Inferior parietal cortex (tissue), 1 donor: ENCODE results near the gene ADAT2.

Source experiments
- DNase-seq: peaks from one replicate; pipeline ENCODE4 v3.0.0-alpha.2; 2016; ENCODE audit errors: extremely low spot score

ADAT2 gene

GRCh38 chr6:143397227-143398222 lies 53.0 kb downstream of the ADAT2 start:
- DNase-seq = peak; percentile 7

DNA sequence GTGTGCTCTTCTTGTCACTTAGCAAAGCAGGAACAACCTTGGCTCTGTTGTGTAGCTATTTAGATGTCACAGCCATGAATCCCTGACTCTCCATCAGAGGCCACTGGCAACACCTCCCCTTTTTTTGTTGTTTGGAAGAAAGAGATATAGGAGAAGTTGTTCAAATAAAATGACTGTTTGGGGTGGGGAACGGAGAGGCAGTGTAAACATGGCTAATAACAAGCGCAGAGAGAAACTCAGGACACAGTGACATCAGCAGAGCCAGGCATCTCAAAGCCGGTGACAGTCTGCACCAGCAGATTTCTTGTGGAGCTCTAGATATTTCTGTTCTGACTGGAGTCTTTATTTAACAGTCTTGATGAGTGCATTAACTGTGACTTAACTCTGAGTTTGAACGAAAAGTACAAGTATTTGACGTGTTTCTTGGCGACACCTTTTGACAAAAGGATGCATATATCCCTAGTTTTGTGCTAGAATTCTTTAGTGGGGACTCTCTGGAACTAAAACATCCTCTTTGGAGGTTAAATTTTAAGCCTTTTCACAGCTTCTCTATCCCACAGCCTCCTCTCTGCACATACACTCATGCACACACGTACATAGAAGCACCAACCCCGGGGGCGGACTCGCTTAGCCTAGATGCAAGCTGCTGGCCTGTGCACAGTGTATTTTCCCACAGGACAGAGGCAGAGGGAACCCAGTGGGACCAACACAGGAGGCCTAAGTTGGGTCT lies 53.8 kb downstream of the ADAT2 start:
- DNase-seq = peak; percentile 44

- DNase-seq = no peak
Measured at GRCh38 chr6:143395699-143396098, 54.8 kb downstream of the ADAT2 start.

DNA sequence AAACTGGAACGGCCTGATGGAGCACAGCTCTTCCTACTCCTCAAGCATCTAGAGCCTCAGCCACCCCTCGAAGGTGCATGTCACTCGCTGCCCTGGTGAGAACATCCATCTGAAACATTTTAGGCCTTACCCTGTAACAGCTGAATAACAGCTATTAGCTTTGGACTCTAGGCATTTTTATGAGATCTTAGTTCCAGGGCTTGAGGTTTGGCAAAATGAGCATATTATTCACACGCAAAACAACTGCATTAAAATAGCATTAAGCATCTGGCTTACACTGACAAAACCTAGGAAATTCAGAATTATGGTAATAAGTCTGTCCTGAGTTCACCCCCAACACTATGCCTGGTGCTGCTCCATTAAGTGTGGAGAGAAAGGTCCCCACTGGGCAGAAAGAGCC lies 56.1 kb downstream of the ADAT2 start:
- DNase-seq = no peak

DNA sequence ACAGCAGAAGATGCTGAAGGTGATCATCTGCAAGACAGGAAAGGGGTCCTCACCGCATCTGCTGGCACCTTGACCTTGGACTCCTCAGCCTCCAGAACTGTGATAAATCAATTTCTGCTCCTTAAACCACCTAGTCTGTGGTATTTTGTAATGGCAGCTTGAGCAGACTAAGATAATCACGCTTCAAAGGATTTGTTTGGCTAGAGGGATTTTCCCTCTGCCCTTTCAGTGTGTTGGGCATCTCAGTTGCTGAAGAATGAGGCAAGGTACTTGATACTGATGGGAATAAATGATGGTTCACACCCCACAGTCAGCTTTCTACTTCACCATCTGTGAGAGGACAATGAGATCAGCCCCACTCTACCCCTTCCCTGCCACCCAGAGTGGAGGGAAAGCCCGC lies 60.2 kb downstream of the ADAT2 start:
- no peak for DNase-seq

DNA sequence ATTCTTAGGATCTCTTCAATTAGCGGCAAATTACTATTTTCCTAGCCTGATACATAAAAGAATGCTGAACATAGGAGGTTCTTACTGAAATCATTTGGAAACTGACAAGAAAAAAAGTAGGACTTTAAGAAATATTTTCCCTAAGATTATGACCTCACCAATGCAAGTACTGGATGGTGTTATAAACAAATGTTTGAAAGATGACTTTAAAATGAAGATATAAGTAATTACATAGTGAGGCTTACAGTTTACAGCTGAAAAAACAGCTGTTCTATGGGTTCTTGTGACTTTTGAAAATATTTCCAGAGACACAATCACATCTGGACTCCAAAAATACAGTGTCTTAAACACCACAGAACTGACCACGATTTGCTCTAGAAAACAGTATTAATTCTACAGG lies 64.9 kb downstream of the ADAT2 start:
- DNase-seq = no peak

DNA sequence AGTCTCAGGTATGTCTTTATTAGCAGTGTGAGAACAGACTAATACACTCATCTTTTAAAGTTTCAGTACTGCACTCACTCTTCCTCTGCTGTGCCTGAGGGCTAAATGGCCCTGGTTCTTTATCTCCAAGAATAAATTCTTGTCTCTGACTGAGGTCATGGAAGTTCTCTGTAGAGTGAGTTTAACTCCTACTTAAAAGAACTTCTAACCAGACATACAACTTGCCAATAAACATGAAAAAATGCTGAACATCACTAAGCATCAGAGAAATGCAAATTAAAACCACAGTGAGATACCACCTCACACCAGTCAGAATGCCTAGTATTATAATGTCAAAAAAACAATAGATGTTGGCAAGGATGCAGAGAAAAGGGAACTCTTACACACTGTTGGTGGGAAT lies 73.6 kb downstream of the ADAT2 start:
- no peak for DNase-seq

DNA sequence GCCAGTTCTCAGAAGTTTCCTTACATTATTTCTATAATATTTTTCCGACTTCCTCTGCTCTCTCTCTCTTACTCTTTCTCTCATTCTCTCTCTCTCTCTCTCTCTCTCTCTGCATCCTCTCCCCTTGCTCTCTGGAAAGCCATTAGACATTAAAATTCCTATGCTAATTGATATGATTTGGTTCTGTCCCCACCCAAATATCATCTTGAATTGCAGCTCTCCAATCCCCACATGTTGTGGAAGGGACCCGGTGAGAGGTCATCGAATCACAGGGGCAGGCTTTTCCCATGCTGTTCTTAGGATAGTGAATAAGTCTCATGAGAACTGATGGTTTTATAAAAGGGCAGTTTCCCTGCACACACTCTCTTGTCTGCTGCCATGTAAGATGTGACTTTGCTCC lies 74.1 kb downstream of the ADAT2 start:
- DNase-seq = no peak

GRCh38 chr6:143375022-143375585 lies 75.4 kb downstream of the ADAT2 start:
- DNase-seq = no peak

- DNase-seq = no peak
Measured at GRCh38 chr6:143374014-143374413, 76.5 kb downstream of the ADAT2 start.
